ENCODE measurements around the gene SLMAP. TPM values are rescaled to one million over a fixed set of nuclear protein-coding genes. Genes with fewer than 3 reads are reported as not detected.

The SLMAP gene
- total RNA-seq, 1 experiment from 2014 or later, result 79.5 TPM

GRCh38 chr3:57793737-57794187, 37.7 kb downstream of the SLMAP start:
- no peaks in the 10 kb centered on the region for H3K36me3 Mint-ChIP-seq
- H3K4me3 Mint-ChIP-seq, result no peak overlapping the region
- DNase-seq (ENCODE audit: low spot score) (no peak), ATAC-seq (no peak)
- no peaks in the 10 kb centered on the region for H3K27me3 Mint-ChIP-seq (ENCODE audit: low read depth)
- TF ChIP-seq ZNF671 (CRISPR knock-in tag; IDR thresholded peaks at IDR 0.05), result no peak
- TF ChIP-seq NR2C2 (CRISPR knock-in tag; IDR thresholded peaks at IDR 0.05), result no peak
- no peak for TF ChIP-seq ZNF416 (CRISPR knock-in tag; IDR thresholded peaks at IDR 0.05)
- no peak for TF ChIP-seq ZBTB43 (CRISPR knock-in tag; IDR thresholded peaks at IDR 0.05)
- no peak for TF ChIP-seq ESRRA (CRISPR knock-in tag; IDR thresholded peaks at IDR 0.05; ENCODE audit: borderline replicate concordance)
- TF ChIP-seq ZNF219 (CRISPR knock-in tag; IDR thresholded peaks at IDR 0.05; ENCODE audit: borderline replicate concordance), result no peak
- TF ChIP-seq CDX4 (CRISPR knock-in tag; IDR thresholded peaks at IDR 0.05; ENCODE audit: borderline replicate concordance), result no peak
- TF ChIP-seq ETV6 (CRISPR knock-in tag; IDR thresholded peaks at IDR 0.05), result no peak
- TF ChIP-seq, protein P1, sequence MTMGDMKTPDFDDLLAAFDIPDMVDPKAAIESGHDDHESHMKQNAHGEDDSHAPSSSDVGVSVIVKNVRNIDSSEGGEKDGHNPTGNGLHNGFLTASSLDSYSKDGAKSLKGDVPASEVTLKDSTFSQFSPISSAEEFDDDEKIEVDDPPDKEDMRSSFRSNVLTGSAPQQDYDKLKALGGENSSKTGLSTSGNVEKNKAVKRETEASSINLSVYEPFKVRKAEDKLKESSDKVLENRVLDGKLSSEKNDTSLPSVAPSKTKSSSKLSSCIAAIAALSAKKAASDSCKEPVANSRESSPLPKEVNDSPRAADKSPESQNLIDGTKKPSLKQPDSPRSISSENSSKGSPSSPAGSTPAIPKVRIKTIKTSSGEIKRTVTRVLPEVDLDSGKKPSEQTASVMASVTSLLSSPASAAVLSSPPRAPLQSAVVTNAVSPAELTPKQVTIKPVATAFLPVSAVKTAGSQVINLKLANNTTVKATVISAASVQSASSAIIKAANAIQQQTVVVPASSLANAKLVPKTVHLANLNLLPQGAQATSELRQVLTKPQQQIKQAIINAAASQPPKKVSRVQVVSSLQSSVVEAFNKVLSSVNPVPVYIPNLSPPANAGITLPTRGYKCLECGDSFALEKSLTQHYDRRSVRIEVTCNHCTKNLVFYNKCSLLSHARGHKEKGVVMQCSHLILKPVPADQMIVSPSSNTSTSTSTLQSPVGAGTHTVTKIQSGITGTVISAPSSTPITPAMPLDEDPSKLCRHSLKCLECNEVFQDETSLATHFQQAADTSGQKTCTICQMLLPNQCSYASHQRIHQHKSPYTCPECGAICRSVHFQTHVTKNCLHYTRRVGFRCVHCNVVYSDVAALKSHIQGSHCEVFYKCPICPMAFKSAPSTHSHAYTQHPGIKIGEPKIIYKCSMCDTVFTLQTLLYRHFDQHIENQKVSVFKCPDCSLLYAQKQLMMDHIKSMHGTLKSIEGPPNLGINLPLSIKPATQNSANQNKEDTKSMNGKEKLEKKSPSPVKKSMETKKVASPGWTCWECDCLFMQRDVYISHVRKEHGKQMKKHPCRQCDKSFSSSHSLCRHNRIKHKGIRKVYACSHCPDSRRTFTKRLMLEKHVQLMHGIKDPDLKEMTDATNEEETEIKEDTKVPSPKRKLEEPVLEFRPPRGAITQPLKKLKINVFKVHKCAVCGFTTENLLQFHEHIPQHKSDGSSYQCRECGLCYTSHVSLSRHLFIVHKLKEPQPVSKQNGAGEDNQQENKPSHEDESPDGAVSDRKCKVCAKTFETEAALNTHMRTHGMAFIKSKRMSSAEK (CRISPR knock-in tag; IDR thresholded peaks at IDR 0.05; ENCODE audit: borderline replicate concordance), result no peak
- peaks cover 4% of the 10 kb centered on the region for H3K4me1 Mint-ChIP-seq
- ChIA-PET CTCF (no interaction called here), POLR2A (no interaction called here)
- H3K27ac Mint-ChIP-seq, result peak overlapping the region; percentile 66; the same call in 1 of the 2 replicates
- H3K9me3 Mint-ChIP-seq, result no peaks in the 10 kb centered on the region

DNA sequence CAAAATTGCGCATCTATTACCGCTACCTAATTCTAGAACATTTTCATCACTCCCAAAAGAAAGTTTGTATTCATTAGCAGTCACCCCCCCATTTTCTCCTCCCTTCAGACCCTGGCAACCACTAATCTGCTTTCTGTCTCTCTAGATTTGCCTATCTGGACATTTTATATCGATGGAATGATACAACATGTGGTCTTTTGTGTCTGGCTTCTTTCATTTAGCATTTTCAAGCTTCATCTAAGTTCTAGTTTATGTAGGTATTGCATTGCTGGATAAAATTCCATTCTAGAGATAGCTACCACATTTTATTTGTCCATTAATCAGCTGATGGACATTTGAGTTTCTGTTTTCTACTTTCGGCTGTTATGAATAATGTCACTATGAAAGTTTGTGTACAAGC, 38.4 kb downstream of the SLMAP start:
- Mint-ChIP-seq H3K4me3 (no peak overlapping the region), H3K9me3 (no peaks in the 10 kb centered on the region), H3K36me3 (no peaks in the 10 kb centered on the region), H3K27ac (no peak overlapping the region), H3K27me3 (ENCODE audit: low read depth) (no peaks in the 10 kb centered on the region), H3K4me1 (peaks cover 4% of the 10 kb centered on the region)
- ATAC-seq (no peak), DNase-seq (ENCODE audit: low spot score) (no peak)
- ChIA-PET POLR2A (no interaction called here), CTCF (no interaction called here)
- TF ChIP-seq ZNF671 (CRISPR knock-in tag; IDR thresholded peaks at IDR 0.05) (no peak), NFYB (CRISPR knock-in tag; conservative IDR thresholded peaks at IDR 0.05; ENCODE audit: low read depth) (no peak), SP1 (CRISPR knock-in tag; conservative IDR thresholded peaks at IDR 0.05) (no peak), JAZF1 (CRISPR knock-in tag; IDR thresholded peaks at IDR 0.05) (no peak), ZNF281 (CRISPR knock-in tag; IDR thresholded peaks at IDR 0.05) (no peak), E2F5 (CRISPR knock-in tag; IDR thresholded peaks at IDR 0.05) (no peak), IRF2 (CRISPR knock-in tag; IDR thresholded peaks at IDR 0.05; ENCODE audit: borderline replicate concordance, low read depth) (no peak), ZBTB43 (CRISPR knock-in tag; IDR thresholded peaks at IDR 0.05) (no peak), E2F1 (CRISPR knock-in tag; IDR thresholded peaks at IDR 0.05) (no peak), ZNF263 (CRISPR knock-in tag; IDR thresholded peaks at IDR 0.05; ENCODE audit: low read depth) (no peak), RELA (CRISPR knock-in tag; IDR thresholded peaks at IDR 0.05; ENCODE audit: borderline replicate concordance) (no peak)
- TF ChIP-seq, protein P2, sequence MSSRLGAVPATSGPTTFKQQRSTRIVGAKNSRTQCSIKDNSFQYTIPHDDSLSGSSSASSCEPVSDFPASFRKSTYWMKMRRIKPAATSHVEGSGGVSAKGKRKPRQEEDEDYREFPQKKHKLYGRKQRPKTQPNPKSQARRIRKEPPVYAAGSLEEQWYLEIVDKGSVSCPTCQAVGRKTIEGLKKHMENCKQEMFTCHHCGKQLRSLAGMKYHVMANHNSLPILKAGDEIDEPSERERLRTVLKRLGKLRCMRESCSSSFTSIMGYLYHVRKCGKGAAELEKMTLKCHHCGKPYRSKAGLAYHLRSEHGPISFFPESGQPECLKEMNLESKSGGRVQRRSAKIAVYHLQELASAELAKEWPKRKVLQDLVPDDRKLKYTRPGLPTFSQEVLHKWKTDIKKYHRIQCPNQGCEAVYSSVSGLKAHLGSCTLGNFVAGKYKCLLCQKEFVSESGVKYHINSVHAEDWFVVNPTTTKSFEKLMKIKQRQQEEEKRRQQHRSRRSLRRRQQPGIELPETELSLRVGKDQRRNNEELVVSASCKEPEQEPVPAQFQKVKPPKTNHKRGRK (CRISPR knock-in tag; IDR thresholded peaks at IDR 0.05; ENCODE audit: borderline replicate concordance), result no peak

Measured in WTC11 (cell line).